Measurements from ENCODE around the gene PDLIM3.

The PDLIM3 gene

GRCh38 chr4:185463541-185463940 is 71.8 kb downstream of the PDLIM3 start:
- Histone ChIP-seq H3K27ac (ENCODE audit: extremely low read depth, low read depth, low read length) (no peak overlapping the region), H3K4me1 (ENCODE audit: control insufficient read depth, insufficient read depth, low read length) (no peaks in the 10 kb centered on the region), H3K9me3 (ENCODE audit: control insufficient read depth, insufficient read depth, low read depth, low read length) (no peaks in the 10 kb centered on the region), H3K36me3 (ENCODE audit: control insufficient read depth in 2 of 2, insufficient read depth in 1 of 2, low read length in 2 of 2) (no peaks in the 10 kb centered on the region), H3K4me3 (ENCODE audit: low read depth, low read length) (no peak overlapping the region)
- ChIA-PET POLR2A (no interaction called here), CTCF (interaction anchor here (0.7 kb wide), 1 partner anchor 675 kb away, joined by 3 read pairs; no protein-coding TSS in a partner anchor)
- TF ChIP-seq REST (tag by site-specific recombination; IDR thresholded peaks at IDR 0.05): no peak
- TF ChIP-seq ZNF423 (tag by site-specific recombination; IDR thresholded peaks at IDR 0.05): no peak
- no peak for TF ChIP-seq ZNF580 (tag by site-specific recombination; IDR thresholded peaks at IDR 0.05)
- no peak for TF ChIP-seq ZNF530 (tag by site-specific recombination; IDR thresholded peaks at IDR 0.05; ENCODE audit: low read depth)
- TF ChIP-seq ZNF626 (tag by site-specific recombination; IDR thresholded peaks at IDR 0.05): no peak
- no peak for TF ChIP-seq ZNF692 (tag by site-specific recombination; IDR thresholded peaks at IDR 0.05)

GRCh38 chr4:185461565-185461964 is 73.7 kb downstream of the PDLIM3 start:
- H3K9me3 ChIP-seq (ENCODE audit: control insufficient read depth, insufficient read depth, low read depth, low read length): no peaks in the 10 kb centered on the region
- H3K4me1 ChIP-seq (ENCODE audit: control insufficient read depth, insufficient read depth, low read length): no peaks in the 10 kb centered on the region
- no peaks in the 10 kb centered on the region for H3K36me3 ChIP-seq (ENCODE audit: control insufficient read depth in 2 of 2, insufficient read depth in 1 of 2, low read length in 2 of 2)
- ChIA-PET CTCF (no interaction called here), POLR2A (no interaction called here)
- TF ChIP-seq ZNF274 (IDR thresholded peaks at IDR 0.05; ENCODE audit: low read length) (no peak), ZNF274 (tag by site-specific recombination; IDR thresholded peaks at IDR 0.05; ENCODE audit: borderline replicate concordance) (no peak), ZNF449 (tag by site-specific recombination; IDR thresholded peaks at IDR 0.05) (no peak), ZBTB44 (tag by site-specific recombination; IDR thresholded peaks at IDR 0.05) (no peak), ZNF394 (tag by site-specific recombination; IDR thresholded peaks at IDR 0.05; ENCODE audit: borderline replicate concordance) (no peak), PRDM6 (tag by site-specific recombination; IDR thresholded peaks at IDR 0.05) (no peak), PRDM2 (tag by site-specific recombination; IDR thresholded peaks at IDR 0.05; ENCODE audit: borderline replicate concordance) (no peak), YY1 (tag by site-specific recombination; IDR thresholded peaks at IDR 0.05) (no peak), ZNF350 (tag by site-specific recombination; IDR thresholded peaks at IDR 0.05) (no peak)
- H3K27ac ChIP-seq (ENCODE audit: extremely low read depth, low read depth, low read length): no peak overlapping the region
- H3K4me3 ChIP-seq (ENCODE audit: low read depth, low read length): no peak overlapping the region

Data from HEK293 (cell line).